Astrocyte (in vitro differentiated cells and primary cell): ENCODE data around the gene ADGRG2. TPM values are rescaled to one million over a fixed set of nuclear protein-coding genes. Genes with fewer than 3 reads are reported as not detected.
"Not testable (repeated sequence)": the region's sequence is repeated elsewhere in the genome, so short reads cannot be mapped to it uniquely, and the experiment has no call there.

Source experiments
- DNase-seq: peaks from one replicate; pipeline ENCODE4 v3.0.0-alpha.2; 2010; ENCODE audit warnings: low read depth
- FAIRE-seq: peaks from 2 replicates; lab custom pipeline; 2011; peaks lifted over from hg19 to GRCh38; lab: Jason Lieb, UNC
- H2AFZ ChIP-seq: 2 replicates; pipeline ENCODE4 v1.6.0; 2012; ENCODE audit warnings: low read depth, low read length, inconsistent platforms
- H3K27ac ChIP-seq: 2 replicates; pipeline ENCODE4 v1.5.1; 2011; ENCODE audit warnings: low read depth, low read length, inconsistent platforms
- H3K27me3 ChIP-seq: 2 replicates; pipeline ENCODE4 v1.6.0; 2011; ENCODE audit warnings: low read length, inconsistent platforms; ENCODE audit not compliant: insufficient read depth
- H3K36me3 ChIP-seq: 2 replicates; pipeline ENCODE4 v1.5.1; 2011; ENCODE audit warnings: low read length, inconsistent platforms; ENCODE audit not compliant: insufficient read depth
- H3K4me1 ChIP-seq: 2 replicates; pipeline ENCODE4 v1.5.1; 2011; ENCODE audit warnings: low read length, inconsistent platforms; ENCODE audit not compliant: insufficient read depth
- H3K4me2 ChIP-seq: 2 replicates; pipeline ENCODE4 v1.6.0; 2012; ENCODE audit warnings: low read length, inconsistent platforms
- H3K4me3 ChIP-seq: 2 replicates; pipeline ENCODE4 v1.5.1; 2011; ENCODE audit warnings: low read depth, mild to moderate bottlenecking, low read length, inconsistent platforms; ENCODE audit not compliant: insufficient read depth
- H3K79me2 ChIP-seq: 2 replicates; pipeline ENCODE4 v1.6.0; 2012; ENCODE audit warnings: mild to moderate bottlenecking, low read length, inconsistent platforms; ENCODE audit not compliant: insufficient read depth
- H3K9ac ChIP-seq: 2 replicates; pipeline ENCODE4 v1.6.0; 2012; ENCODE audit warnings: mild to moderate bottlenecking, low read length, inconsistent platforms
- H3K9me3 ChIP-seq: 2 replicates; pipeline ENCODE4 v1.5.1; 2012; ENCODE audit warnings: low read depth, mild to moderate bottlenecking, low read length, inconsistent platforms; ENCODE audit not compliant: insufficient read depth
- H4K20me1 ChIP-seq: 2 replicates; pipeline ENCODE4 v1.6.0; 2012; ENCODE audit warnings: low read length, inconsistent platforms; ENCODE audit not compliant: insufficient read depth
- H3K27ac Mint-ChIP-seq: one replicate; pipeline ENCODE4 v1.8.0; 2021; ENCODE audit warnings: mild to moderate bottlenecking, mixed read lengths; ENCODE audit not compliant: unreplicated experiment
- H3K27me3 Mint-ChIP-seq: one replicate; pipeline ENCODE4 v1.8.0; 2021; ENCODE audit warnings: low read depth, mixed read lengths; ENCODE audit not compliant: unreplicated experiment
- H3K36me3 Mint-ChIP-seq: one replicate; pipeline ENCODE4 v1.8.0; 2021; ENCODE audit warnings: low read depth, mixed read lengths; ENCODE audit not compliant: unreplicated experiment
- H3K4me1 Mint-ChIP-seq: one replicate; pipeline ENCODE4 v1.8.0; 2021; ENCODE audit warnings: low read depth, mixed read lengths; ENCODE audit not compliant: unreplicated experiment
- H3K4me3 Mint-ChIP-seq: one replicate; pipeline ENCODE4 v1.8.0; 2021; ENCODE audit warnings: mild to moderate bottlenecking, moderate library complexity, mixed read lengths; ENCODE audit not compliant: unreplicated experiment
- H3K9me3 Mint-ChIP-seq: one replicate; pipeline ENCODE4 v1.8.0; 2021; ENCODE audit warnings: mild to moderate bottlenecking, mixed read lengths; ENCODE audit not compliant: unreplicated experiment
- CTCF ChIP-seq: IDR thresholded peaks from 2 replicates; pipeline ENCODE4 v1.5.1; 2011; ENCODE audit warnings: low read depth, mild to moderate bottlenecking, inconsistent platforms, low read length, moderate library complexity; ENCODE audit not compliant: insufficient read depth
- EZH2 ChIP-seq: IDR thresholded peaks from 2 replicates; pipeline ENCODE4 v1.6.1; 2012; ENCODE audit warnings: mild to moderate bottlenecking, low read length, inconsistent platforms; ENCODE audit not compliant: insufficient read depth
- total RNA-seq: library from RNA; stranded (reverse); gene quantifications from 2 replicates; pipeline ENCODE4 v1.2.1, GENCODE V29; 2021

The ADGRG2 gene
- total RNA-seq, 1 donor from 2014 or later = 0.09 TPM

DNA sequence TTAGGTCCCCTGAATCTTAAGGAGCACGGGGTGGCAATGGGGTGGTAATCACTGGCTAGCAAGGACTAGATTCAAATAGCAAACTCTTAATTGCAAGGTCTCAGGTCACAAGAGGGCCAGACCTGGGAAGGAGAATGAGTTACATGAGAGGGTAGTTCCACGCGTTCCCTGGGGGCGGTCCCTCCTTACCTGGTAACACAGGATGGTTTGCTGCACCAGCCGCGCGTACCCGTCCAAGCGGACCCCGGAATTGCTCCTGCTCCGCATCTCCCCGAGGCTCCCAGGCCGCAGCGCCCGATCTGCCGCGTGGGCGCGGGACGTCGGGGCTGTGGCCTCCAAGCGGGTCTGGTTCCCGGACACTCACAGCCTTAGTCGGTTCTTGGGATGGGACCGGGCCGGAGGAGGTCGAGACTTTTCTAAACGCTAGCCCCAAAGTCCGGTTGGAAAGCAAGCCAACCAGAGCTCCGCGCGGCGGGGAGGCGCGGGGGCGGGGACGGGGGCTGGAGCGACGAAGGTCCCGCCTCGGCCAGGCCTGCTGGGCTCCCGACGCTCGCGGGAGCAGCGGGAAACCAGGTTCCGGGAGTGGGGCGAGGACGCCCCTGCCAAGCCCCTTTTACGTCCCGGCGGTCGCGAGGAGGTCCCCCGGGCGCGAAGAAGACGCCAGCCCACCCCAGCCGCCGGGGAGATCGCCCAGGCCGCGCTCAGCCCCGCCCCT lies 138.4 kb downstream of the ADGRG2 start, which contains the start of gene PHKA2:
TSS of gene PHKA2 (minus strand) at position 449 of the 715 bp plus-strand sequence. CDS start at position 267, 182 bp downstream.
- Histone ChIP-seq H3K27me3 (no peaks in the 10 kb centered on the region), H3K4me1 (peaks cover 5% of the 10 kb centered on the region), H3K79me2 (no peaks in the 10 kb centered on the region), H3K4me3 (peak within 1 kb of the TSS; percentile 81), H3K27ac (peak within 1 kb of the TSS; percentile 83), H3K9me3 (no peaks in the 10 kb centered on the region), H3K9ac (peak within 1 kb of the TSS; percentile 84), H2AFZ (peak within 1 kb of the TSS; percentile 85), H4K20me1 (no peaks in the 10 kb centered on the region), H3K36me3 (no peaks in the 10 kb centered on the region), H3K4me2 (peak within 1 kb of the TSS; percentile 91)
- no peaks in the 10 kb centered on the region for H3K4me1 Mint-ChIP-seq
- H3K27me3 Mint-ChIP-seq = no peaks in the 10 kb centered on the region
- DNase-seq = peak; percentile 18
- no peaks in the 10 kb centered on the region for H3K9me3 Mint-ChIP-seq
- TF ChIP-seq CTCF = no peak
- no peak for TF ChIP-seq EZH2
- no peak within 1 kb of the TSS for H3K27ac Mint-ChIP-seq
- H3K36me3 Mint-ChIP-seq = no peaks in the 10 kb centered on the region
- H3K4me3 Mint-ChIP-seq = peak within 1 kb of the TSS; percentile 91
- no peak for FAIRE-seq

GRCh38 chrX:18981124-18981807 lies 141.0 kb downstream of the ADGRG2 start:
- Mint-ChIP-seq H3K27ac (no peak overlapping the region), H3K4me1 (no peaks in the 10 kb centered on the region), H3K4me3 (no peak overlapping the region), H3K9me3 (no peaks in the 10 kb centered on the region), H3K27me3 (no peaks in the 10 kb centered on the region), H3K36me3 (no peaks in the 10 kb centered on the region)
- no peak for DNase-seq
- Histone ChIP-seq H3K36me3 (no peaks in the 10 kb centered on the region), H3K9ac (no peak overlapping the region), H3K27ac (no peak overlapping the region), H3K4me1 (peaks cover 5% of the 10 kb centered on the region), H2AFZ (no peak overlapping the region), H4K20me1 (no peaks in the 10 kb centered on the region), H3K27me3 (no peaks in the 10 kb centered on the region), H3K9me3 (no peaks in the 10 kb centered on the region), H3K4me2 (no peak overlapping the region), H3K79me2 (no peaks in the 10 kb centered on the region), H3K4me3 (no peak overlapping the region)
- FAIRE-seq = peak; percentile 95
- no peak for TF ChIP-seq CTCF
- TF ChIP-seq EZH2 = no peak

- not testable (repeated sequence) for H3K27ac ChIP-seq, H3K4me3 Mint-ChIP-seq, H3K4me3 ChIP-seq, H3K9ac ChIP-seq, H3K9me3 ChIP-seq, H3K9me3 Mint-ChIP-seq, H4K20me1 ChIP-seq, H3K27me3 Mint-ChIP-seq, DNase-seq, H3K4me2 ChIP-seq, H2AFZ ChIP-seq, H3K27me3 ChIP-seq, H3K79me2 ChIP-seq, H3K36me3 Mint-ChIP-seq, H3K27ac Mint-ChIP-seq, H3K36me3 ChIP-seq, H3K4me1 Mint-ChIP-seq, H3K4me1 ChIP-seq, FAIRE-seq
Measured at GRCh38 chrX:18980262-18980661, 142.0 kb downstream of the ADGRG2 start.
